Sigmoid colon (tissue), 4 donors: ENCODE data around the gene MSI1.

ENCODE experiments used
- EP300 ChIP-seq, 4 donors: sonication (generic); formaldehyde crosslinking; IDR thresholded peaks; one replicate each; pipeline ENCODE4 v1.6.1; 2017; ENCODE audit warnings: antibody characterized with exemption in 4 of 4
- POLR2A ChIP-seq, 2 donors: fragments of 450-650 bp; IDR thresholded peaks; one replicate each; pipeline ENCODE4 v1.6.1; 2016; ENCODE audit warnings: antibody characterized with exemption in 2 of 2, mild to moderate bottlenecking in 2 of 2, moderate library complexity in 2 of 2
- POLR2AphosphoS5 ChIP-seq, 4 donors: sonication (generic); formaldehyde crosslinking; IDR thresholded peaks; one replicate each; pipeline ENCODE4 v1.6.1; 2017; ENCODE audit warnings: antibody characterized with exemption in 4 of 4
- TF ChIP-seq, protein P1 (sequence below), 4 experiments: fragments of 450-650 bp in 3 of 4; fragments of 200-600 bp in 1 of 4; IDR thresholded peaks; one replicate each; pipeline ENCODE4 v1.5.1; 2016 to 2019; ENCODE audit warnings: antibody characterized with exemption in 4 of 4, mild to moderate bottlenecking in 3 of 4, moderate library complexity in 2 of 4

DNA sequence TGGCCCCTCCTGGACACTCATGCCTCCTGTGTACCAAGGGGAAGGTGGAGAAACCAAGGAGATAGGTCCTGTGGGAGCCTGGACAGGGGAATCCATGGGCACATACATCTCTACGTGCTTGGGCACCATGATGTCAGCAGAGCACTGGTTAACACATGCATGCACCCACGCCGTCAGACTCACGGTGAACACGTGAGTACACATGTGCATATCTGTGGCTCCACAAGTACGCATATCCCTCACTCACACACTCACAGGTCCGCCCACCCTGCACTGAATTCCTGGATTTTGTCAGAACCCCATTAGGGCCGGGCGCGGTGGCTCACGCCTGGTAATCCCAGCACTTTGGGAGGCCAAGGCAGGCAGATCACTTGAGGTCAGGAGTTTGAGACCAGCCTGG, 39.8 kb upstream of the MSI1 start:
- TF ChIP-seq POLR2AphosphoS5 (IDR thresholded peaks at IDR 0.05) (no peak), POLR2A (IDR thresholded peaks at IDR 0.05) (no peak), EP300 (IDR thresholded peaks at IDR 0.05) (no peak)
- TF ChIP-seq, protein P1, sequence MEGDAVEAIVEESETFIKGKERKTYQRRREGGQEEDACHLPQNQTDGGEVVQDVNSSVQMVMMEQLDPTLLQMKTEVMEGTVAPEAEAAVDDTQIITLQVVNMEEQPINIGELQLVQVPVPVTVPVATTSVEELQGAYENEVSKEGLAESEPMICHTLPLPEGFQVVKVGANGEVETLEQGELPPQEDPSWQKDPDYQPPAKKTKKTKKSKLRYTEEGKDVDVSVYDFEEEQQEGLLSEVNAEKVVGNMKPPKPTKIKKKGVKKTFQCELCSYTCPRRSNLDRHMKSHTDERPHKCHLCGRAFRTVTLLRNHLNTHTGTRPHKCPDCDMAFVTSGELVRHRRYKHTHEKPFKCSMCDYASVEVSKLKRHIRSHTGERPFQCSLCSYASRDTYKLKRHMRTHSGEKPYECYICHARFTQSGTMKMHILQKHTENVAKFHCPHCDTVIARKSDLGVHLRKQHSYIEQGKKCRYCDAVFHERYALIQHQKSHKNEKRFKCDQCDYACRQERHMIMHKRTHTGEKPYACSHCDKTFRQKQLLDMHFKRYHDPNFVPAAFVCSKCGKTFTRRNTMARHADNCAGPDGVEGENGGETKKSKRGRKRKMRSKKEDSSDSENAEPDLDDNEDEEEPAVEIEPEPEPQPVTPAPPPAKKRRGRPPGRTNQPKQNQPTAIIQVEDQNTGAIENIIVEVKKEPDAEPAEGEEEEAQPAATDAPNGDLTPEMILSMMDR (IDR thresholded peaks at IDR 0.05), result no peak
